ENCODE measurements around the gene NT5C3B.
A peak's percentile ranks its signal among the peaks of the same experiment; 100 is the strongest.
"Not testable (repeated sequence)": the region's sequence is repeated elsewhere in the genome, so short reads cannot be mapped to it uniquely, and the experiment has no call there.

Gene NT5C3B

GRCh38 chr17:41840781-41841180, 4.7 kb upstream of the NT5C3B start:
- not testable (repeated sequence) for FAIRE-seq; DNase-seq (ENCODE audit: low spot score)

GRCh38 chr17:41839448-41839847, 3.4 kb upstream of the NT5C3B start:
- DNase-seq (ENCODE audit: low spot score); FAIRE-seq: not testable (repeated sequence)

- FAIRE-seq (no peak), DNase-seq (ENCODE audit: low spot score) (no peak)
These were observed 1.9 kb upstream of the NT5C3B start, which contains the start of gene KLHL10 for GRCh38 chr17:41837761-41838538. Gene KLHL10 (plus strand): TSS chr17:41837825. CDS start chr17:41837933, 108 bp downstream.

GRCh38 chr17:41836550-41837196, 641 bp upstream of the NT5C3B start:
- no peak for FAIRE-seq
- DNase-seq (ENCODE audit: low spot score), result no peak

- FAIRE-seq, result no peak
- DNase-seq (ENCODE audit: low spot score), result no peak
These were observed 725 bp downstream of the NT5C3B start for GRCh38 chr17:41835214-41835799.

- DNase-seq (ENCODE audit: low spot score); FAIRE-seq: not testable (repeated sequence)
These were observed 6.1 kb downstream of the NT5C3B start for GRCh38 chr17:41829961-41830360.

GRCh38 chr17:41825175-41825845, 10.7 kb downstream of the NT5C3B start:
- no peak for FAIRE-seq
- DNase-seq (ENCODE audit: low spot score), result no peak

- FAIRE-seq, result no peak
These were observed 11.9 kb downstream of the NT5C3B start for GRCh38 chr17:41824086-41824485.

GRCh38 chr17:41823580-41823979, 12.5 kb downstream of the NT5C3B start:
- DNase-seq (ENCODE audit: low spot score) (no peak), FAIRE-seq (no peak)

More at GRCh38 chr17:41824086-41824485, 11.9 kb downstream of the NT5C3B start:
- no peak for DNase-seq (ENCODE audit: low spot score)

GRCh38 chr17:41823141-41823524, 12.9 kb downstream of the NT5C3B start:
- FAIRE-seq, result no peak

GRCh38 chr17:41822216-41823140, 13.6 kb downstream of the NT5C3B start:
- no peak for FAIRE-seq
- DNase-seq (ENCODE audit: low spot score), result no peak

More at GRCh38 chr17:41823141-41823524, 12.9 kb downstream of the NT5C3B start:
- no peak for DNase-seq (ENCODE audit: low spot score)

GRCh38 chr17:41821776-41822175, 14.3 kb downstream of the NT5C3B start:
- FAIRE-seq (no peak), DNase-seq (ENCODE audit: low spot score) (no peak)

GRCh38 chr17:41818024-41818423, 18.0 kb downstream of the NT5C3B start:
- DNase-seq (ENCODE audit: low spot score) (no peak), FAIRE-seq (no peak)

GRCh38 chr17:41816637-41817320, 19.3 kb downstream of the NT5C3B start:
- DNase-seq (ENCODE audit: low spot score) (no peak), FAIRE-seq (no peak)

GRCh38 chr17:41814195-41814594, 21.8 kb downstream of the NT5C3B start:
- DNase-seq (ENCODE audit: low spot score), result peak; percentile 81
- peak; percentile 88 for FAIRE-seq

GRCh38 chr17:41813699-41814124, 22.3 kb downstream of the NT5C3B start:
- no peak for FAIRE-seq
- no peak for DNase-seq (ENCODE audit: low spot score)

- FAIRE-seq (no peak), DNase-seq (ENCODE audit: low spot score) (no peak)
These were observed 22.8 kb downstream of the NT5C3B start for GRCh38 chr17:41813152-41813680.

GRCh38 chr17:41812381-41813151, 23.5 kb downstream of the NT5C3B start, which contains the start of gene FKBP10:
Gene FKBP10 (plus strand): TSS chr17:41813004. CDS start chr17:41813035, 31 bp downstream.
- peak; percentile 57 for DNase-seq (ENCODE audit: low spot score)
- no peak for FAIRE-seq
